SK-N-MC (cell line): ENCODE data around the gene NRXN3.

Source experiments
- EZH2 ChIP-seq: fragments of 200-600 bp; sonication (generic); IDR thresholded peaks from one replicate; pipeline ENCODE4 v1.6.1; 2017; ENCODE audit warnings: antibody characterized with exemption
- FOXP2 ChIP-seq: optimal IDR thresholded peaks from 2 replicates; pipeline ENCODE3; 2011; ENCODE audit warnings: mild to moderate bottlenecking, moderate library complexity; ENCODE audit not compliant: insufficient read depth; ENCODE audit errors: extremely low read length, control extremely low read depth
- POLR2AphosphoS5 ChIP-seq: IDR thresholded peaks from 2 replicates; pipeline ENCODE4 v1.6.1; 2012; ENCODE audit warnings: mild to moderate bottlenecking, low read depth, low read length, borderline replicate concordance

DNA sequence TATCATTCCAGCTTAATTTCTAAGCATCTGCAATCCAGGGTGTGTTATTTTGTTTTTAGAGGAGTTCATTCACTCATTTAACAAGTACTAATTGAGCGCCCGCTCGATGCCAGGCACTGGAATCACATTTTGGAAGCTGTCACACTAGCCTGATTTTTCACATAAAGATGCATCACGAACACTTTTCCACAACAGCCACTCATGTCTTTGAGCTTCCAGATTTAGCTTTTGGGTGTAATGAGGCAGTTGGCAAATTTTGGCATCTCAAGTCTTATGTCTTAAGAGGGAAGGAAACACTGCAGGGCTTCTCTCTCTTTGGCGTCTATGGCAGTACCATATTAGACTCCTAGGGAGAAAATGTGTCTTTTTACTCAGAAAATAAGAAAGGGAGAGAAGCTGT is 14.0 kb downstream of the NRXN3 start:
- TF ChIP-seq EZH2 = no peak
- no peak for TF ChIP-seq POLR2AphosphoS5
- TF ChIP-seq FOXP2 = no peak
